OCI-LY3 (cell line): ENCODE data around the gene GNAI1.

Experiments used
- EZH2phosphoT487 ChIP-seq: fragments of 200-600 bp; shearing (Covaris generic); IDR thresholded peaks from 2 replicates; pipeline ENCODE4 v1.6.1; 2018; ENCODE audit warnings: antibody characterized with exemption, mixed run types, low read depth
- TF ChIP-seq, protein P1 (sequence below): fragments of 200-600, 300-600 bp; sonication (generic); IDR thresholded peaks from 2 replicates; pipeline ENCODE4 v1.5.1; 2014; ENCODE audit warnings: antibody characterized with exemption, low read length, low read depth

DNA sequence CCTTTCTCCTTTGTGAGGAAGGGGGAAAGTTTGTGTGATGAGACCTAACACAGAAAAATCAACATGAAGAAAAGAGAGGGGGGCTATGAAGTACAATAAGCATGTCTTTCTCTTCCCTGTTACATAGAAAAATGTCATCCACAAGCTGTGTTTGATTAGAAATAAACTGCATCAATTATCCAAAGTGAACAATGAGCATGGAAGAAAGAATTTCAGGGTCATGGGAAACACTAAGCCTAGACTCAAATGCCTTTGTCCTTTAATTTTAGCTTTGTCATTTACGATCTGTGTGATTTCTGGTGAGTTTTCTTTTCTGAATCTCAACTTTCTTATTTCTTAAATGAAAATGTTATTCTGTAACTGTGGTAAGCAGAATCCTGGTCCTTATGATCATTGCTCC lies 121.0 kb downstream of the GNAI1 start:
- TF ChIP-seq, protein P1, sequence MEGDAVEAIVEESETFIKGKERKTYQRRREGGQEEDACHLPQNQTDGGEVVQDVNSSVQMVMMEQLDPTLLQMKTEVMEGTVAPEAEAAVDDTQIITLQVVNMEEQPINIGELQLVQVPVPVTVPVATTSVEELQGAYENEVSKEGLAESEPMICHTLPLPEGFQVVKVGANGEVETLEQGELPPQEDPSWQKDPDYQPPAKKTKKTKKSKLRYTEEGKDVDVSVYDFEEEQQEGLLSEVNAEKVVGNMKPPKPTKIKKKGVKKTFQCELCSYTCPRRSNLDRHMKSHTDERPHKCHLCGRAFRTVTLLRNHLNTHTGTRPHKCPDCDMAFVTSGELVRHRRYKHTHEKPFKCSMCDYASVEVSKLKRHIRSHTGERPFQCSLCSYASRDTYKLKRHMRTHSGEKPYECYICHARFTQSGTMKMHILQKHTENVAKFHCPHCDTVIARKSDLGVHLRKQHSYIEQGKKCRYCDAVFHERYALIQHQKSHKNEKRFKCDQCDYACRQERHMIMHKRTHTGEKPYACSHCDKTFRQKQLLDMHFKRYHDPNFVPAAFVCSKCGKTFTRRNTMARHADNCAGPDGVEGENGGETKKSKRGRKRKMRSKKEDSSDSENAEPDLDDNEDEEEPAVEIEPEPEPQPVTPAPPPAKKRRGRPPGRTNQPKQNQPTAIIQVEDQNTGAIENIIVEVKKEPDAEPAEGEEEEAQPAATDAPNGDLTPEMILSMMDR: no peak
- no peak for TF ChIP-seq EZH2phosphoT487
